Sigmoid colon (tissue), 4 donors: ENCODE results near the gene PCDHB13.
"Not testable (repeated sequence)": the region's sequence is repeated elsewhere in the genome, so short reads cannot be mapped to it uniquely, and the experiment has no call there.

Source experiments
- EP300 ChIP-seq, 4 donors: sonication (generic); formaldehyde crosslinking; IDR thresholded peaks; one replicate each; pipeline ENCODE4 v1.6.1; 2017; ENCODE audit warnings: antibody characterized with exemption in 4 of 4
- POLR2A ChIP-seq, 2 donors: fragments of 450-650 bp; IDR thresholded peaks; one replicate each; pipeline ENCODE4 v1.6.1; 2016; ENCODE audit warnings: antibody characterized with exemption in 2 of 2, mild to moderate bottlenecking in 2 of 2, moderate library complexity in 2 of 2
- TF ChIP-seq, protein P1 (sequence below), 4 experiments: fragments of 450-650 bp in 3 of 4; fragments of 200-600 bp in 1 of 4; IDR thresholded peaks; one replicate each; pipeline ENCODE4 v1.5.1; 2016 to 2019; ENCODE audit warnings: antibody characterized with exemption in 4 of 4, mild to moderate bottlenecking in 3 of 4, moderate library complexity in 2 of 4

DNA sequence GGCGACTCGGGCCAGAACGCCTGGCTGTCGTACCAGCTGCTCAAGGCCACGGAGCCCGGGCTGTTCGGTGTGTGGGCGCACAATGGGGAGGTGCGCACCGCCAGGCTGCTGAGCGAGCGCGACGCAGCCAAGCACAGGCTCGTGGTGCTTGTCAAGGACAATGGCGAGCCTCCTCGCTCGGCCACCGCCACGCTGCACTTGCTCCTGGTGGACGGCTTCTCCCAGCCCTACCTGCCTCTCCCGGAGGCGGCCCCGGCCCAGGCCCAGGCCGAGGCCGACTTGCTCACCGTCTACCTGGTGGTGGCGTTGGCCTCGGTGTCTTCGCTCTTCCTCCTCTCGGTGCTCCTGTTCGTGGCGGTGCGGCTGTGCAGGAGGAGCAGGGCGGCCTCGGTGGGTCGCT lies 19.4 kb upstream of the PCDHB13 start:
- TF ChIP-seq, protein P1, sequence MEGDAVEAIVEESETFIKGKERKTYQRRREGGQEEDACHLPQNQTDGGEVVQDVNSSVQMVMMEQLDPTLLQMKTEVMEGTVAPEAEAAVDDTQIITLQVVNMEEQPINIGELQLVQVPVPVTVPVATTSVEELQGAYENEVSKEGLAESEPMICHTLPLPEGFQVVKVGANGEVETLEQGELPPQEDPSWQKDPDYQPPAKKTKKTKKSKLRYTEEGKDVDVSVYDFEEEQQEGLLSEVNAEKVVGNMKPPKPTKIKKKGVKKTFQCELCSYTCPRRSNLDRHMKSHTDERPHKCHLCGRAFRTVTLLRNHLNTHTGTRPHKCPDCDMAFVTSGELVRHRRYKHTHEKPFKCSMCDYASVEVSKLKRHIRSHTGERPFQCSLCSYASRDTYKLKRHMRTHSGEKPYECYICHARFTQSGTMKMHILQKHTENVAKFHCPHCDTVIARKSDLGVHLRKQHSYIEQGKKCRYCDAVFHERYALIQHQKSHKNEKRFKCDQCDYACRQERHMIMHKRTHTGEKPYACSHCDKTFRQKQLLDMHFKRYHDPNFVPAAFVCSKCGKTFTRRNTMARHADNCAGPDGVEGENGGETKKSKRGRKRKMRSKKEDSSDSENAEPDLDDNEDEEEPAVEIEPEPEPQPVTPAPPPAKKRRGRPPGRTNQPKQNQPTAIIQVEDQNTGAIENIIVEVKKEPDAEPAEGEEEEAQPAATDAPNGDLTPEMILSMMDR (IDR thresholded peaks at IDR 0.05), result not testable (repeated sequence)
- not testable (repeated sequence) for TF ChIP-seq POLR2A, EP300 (IDR thresholded peaks at IDR 0.05)
